HG03354 (cell line): ENCODE data around the gene HSF2BP.
"Not testable (repeated sequence)": the region's sequence is repeated elsewhere in the genome, so short reads cannot be mapped to it uniquely, and the experiment has no call there.

ENCODE experiments used
- ATAC-seq: cut with Tn5 transposase; IDR thresholded peaks from one replicate; pipeline ENCODE4 v1.9.1; 2021; ENCODE audit warnings: mild to moderate bottlenecking; ENCODE audit not compliant: unreplicated experiment, poor library complexity, severe bottlenecking

The HSF2BP gene

DNA sequence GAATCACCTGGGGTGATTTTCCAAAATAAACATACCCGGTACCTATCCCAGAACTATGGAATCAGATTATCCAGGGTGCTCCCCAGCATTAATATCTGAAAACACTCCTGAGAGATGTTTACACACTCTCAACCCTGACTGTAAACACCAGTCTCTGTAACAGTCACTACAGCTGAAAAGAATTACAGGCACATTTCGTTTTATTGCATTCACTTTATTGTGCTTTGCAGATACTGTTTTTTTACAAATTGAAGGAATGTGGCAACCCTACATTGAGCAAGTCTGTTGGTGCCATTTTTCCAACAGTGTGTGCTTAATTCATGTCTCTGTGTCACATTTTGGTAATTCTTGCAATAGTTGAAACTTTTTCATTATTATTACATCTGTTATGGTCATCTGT lies 31.8 kb downstream of the HSF2BP start:
- no peak for ATAC-seq

DNA sequence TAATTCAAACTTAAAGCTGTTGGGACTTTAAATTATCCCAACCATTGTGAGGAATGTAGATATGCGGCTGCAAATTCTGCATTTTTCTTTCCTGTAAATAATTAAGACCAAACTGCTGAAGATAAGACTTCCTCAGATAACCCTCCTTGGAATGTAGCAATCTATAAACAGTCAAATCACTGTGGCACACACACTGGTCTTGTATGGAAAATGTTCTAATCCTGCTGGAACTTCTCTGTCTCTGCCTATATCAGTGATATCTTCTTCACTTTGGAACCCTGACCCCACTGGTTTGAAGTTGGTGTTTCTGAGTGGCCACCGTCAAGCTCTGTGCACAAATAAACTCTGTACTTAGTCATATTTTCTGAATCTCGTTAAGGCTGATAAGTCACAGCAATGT lies 32.9 kb downstream of the HSF2BP start:
- no peak for ATAC-seq

DNA sequence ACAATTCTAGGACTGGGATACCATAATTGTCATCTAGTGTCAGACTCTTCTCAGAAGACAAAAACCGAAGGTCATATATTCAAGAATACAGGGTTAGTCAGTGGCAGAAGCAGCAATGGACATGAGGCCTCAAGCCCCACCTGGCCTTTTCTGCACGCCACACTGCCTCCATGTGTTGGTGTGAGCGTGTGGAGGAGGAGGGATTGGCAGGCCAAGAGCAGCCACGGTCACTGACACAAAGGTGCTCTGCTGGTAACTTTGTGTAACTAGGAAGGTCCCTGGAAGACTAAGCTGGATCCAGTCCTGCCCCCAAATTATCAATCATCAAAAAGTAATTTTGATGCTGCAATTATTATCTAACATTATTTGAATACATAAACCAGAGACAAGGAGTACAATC lies 34.9 kb downstream of the HSF2BP start:
- no peak for ATAC-seq

DNA sequence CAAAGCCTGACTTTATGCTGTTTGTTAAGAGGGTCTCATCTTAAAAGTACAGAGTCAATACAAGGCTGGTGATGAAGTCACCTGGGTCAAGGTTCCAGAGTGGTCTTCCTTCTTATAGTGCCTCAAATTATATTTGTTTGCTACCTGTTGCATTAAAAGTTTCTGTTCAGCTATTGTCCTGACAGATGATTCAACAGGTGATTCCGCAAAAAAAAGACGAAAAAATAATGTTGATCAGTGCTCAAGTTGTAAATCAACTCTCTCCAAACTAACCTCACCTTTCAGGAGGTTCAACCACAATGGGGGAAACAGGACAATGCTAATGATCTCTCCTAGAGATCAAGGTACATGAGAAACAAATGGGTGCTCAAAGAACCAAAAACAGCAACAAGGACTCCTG lies 35.7 kb downstream of the HSF2BP start:
- ATAC-seq = no peak

DNA sequence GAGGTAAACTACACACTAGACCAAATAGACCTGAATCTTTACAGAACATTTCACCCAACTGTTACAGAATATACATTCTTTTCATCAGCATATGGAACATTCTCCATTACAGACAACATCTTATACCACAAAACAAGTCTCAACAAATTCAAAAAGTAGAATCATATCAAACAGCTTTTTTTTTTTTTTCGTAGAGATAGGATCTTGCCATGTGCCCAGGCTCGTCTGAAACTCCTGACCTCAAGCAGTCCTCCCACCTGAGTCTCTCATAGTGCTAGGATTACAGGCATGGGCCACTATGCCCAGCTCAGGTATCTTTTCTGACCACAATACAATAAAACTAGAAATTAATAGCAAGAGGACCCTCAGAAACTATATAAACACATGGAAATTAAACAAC lies 36.5 kb downstream of the HSF2BP start:
- ATAC-seq = no peak

DNA sequence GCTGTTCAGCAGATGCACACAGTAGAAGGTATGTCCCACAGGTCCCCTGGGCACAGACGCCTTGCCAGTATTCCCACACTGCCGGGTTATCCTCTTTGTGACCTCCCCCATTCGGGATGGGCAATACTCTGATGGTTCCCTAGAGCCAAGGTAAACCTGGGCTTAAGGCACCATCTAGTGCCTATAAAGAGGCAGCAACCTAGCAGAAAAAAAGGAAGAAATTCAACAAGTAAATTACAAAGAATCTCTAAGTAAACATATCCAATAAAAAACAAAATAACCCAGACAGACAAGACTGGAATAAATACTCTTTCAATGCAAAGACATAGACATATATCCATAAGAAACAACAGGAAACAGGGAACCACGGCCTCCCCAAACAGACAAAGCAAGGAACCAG lies 39.4 kb downstream of the HSF2BP start:
- ATAC-seq = no peak

DNA sequence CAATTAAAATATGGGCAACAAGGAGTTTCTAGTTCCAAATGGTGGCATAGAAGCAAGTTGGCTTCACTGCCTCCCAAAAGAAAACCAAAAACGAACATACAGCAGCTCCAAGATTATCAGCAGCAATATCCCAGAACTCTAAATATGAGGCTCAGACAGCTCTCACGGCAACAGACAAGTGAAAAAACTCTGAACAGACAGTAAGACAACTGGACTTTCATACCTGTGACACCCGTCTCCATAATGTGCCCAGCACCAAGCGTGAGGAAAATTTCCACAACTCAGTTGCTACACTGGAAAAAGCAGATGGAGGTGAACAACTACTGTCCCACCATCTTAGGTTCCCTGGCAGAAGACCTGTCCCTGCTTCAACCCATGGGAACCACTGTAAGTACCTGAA lies 39.9 kb downstream of the HSF2BP start:
- ATAC-seq = no peak

DNA sequence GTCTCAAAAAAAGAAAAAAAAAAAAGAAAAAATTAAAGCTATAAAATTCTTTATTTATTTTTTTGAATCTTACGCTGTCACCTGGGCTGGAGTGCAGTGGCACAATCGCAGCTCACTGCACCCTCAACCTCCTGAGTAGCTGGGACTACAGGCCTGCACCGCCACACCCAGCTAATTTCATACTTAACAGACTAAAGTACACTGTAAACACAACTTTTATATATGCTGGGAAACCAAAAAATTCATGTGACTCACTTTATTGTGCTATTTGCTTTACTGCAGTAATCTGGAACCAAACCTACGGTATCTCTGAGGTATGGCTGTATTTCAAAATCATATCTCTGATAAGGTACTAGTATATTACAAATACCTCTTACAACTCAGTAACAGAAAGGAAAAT lies 40.3 kb downstream of the HSF2BP start:
- ATAC-seq = no peak

DNA sequence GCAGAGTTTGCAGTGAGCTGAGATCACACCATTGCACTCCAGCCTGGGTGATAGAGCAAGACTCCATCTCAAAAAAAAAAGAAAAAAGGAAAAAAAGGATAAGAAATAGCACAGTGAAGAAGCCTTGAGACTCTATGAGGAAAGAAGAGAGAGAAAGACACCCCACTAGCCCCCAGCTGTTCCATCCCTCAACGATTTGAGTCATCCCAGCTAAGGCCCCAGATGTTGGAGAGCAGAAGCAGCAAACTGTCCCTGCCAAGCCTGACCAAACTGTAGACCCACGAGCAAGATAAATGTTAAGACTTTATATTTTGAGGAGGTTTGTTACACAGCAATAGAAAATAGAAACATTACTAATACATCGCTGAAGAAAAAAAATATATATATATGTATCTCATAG lies 42.4 kb downstream of the HSF2BP start:
- ATAC-seq = not testable (repeated sequence)

DNA sequence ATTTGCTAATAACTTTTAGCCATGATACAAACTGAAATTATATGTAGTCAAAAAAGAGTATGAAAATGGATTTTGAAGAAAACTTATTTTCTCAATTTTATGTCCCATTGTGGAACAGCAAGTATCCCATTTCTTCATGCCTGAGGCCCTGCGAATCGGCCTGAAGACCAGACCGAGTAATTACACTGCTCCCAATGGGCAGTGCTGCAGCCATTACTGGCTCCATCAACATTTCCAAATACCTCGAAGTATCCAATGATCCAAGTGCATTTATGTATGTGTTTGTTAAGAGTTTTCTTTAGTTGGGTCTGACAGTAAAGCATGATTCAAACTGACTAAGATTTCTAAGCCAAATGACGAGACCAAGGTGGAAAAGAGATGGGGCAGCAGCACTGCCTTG lies 44.4 kb downstream of the HSF2BP start:
- ATAC-seq = no peak

DNA sequence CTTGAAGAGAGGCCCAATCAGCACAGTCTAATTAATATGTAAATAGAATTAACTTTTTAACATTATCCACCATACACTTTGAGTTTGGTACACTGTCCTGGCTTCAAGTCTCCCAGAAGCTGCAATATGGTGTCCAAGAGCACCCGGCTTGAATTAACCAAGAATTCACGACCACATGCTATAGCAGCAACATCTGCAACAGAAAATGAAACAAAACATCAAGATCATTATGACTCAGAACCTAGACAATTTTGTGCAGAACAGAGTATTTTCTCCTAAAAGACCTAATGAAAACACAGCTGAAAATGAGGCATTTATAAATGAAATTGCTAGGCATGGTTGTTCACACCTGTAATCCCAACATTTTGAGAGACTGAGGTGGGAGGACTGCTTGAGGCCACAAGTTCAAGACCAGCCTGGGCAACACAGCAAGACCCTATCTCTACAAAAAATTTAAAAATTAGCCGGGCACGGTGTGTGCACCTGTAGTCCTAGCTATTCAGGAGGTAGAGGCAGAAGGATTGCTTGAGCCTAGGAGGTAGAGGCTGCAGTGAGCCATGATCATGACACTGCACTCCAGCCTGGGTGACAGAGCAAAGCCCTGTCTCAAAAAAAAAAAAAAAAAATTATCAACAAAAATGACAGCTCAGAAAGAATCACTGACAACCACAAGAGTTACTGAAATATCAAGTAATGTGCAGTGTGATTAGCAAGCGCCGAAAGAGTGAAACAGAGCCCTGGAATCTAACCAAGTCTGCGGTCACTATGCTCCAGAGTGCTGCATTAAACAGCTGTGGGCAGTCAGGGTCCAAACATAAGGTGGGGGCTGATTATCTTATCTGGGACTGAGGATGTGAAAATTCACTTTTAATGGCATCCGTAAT lies 45.3 kb downstream of the HSF2BP start:
- ATAC-seq = no peak

DNA sequence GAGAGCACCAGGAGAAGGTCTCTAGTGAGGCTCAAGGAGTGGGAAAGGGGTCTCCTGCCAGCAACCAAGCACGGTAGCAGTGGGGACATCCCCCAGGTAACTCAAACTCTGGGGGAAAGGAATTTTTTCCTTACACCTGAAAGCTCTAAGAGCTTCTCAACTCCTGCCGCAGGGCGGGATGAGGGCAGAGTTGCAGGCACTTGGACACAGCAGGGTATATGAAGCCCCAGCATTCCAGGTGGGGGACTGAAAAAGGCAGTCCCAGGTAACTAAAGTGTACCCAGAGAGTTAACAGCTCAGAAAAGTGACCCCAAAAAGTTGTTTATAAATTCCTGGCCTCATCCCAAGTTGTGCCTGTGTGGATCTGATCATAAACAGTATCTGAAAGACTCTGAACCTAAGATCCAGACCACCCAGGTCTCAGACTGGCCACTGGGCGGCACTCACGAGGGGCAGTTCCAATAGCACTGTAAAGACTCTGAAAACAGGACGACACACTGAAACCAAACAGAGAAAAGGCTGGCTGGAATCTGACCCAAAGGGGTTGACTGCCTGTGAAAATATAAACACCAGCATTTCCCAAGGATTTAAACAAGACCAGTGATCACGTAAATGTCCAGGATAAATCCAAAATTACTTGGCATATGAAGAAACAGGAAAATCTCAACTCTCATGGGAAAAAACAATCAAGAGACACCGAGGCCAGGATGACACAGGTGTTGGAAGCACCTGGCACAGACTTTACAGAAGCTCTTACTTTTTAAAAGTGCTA lies 47.5 kb downstream of the HSF2BP start:
- no peak for ATAC-seq

DNA sequence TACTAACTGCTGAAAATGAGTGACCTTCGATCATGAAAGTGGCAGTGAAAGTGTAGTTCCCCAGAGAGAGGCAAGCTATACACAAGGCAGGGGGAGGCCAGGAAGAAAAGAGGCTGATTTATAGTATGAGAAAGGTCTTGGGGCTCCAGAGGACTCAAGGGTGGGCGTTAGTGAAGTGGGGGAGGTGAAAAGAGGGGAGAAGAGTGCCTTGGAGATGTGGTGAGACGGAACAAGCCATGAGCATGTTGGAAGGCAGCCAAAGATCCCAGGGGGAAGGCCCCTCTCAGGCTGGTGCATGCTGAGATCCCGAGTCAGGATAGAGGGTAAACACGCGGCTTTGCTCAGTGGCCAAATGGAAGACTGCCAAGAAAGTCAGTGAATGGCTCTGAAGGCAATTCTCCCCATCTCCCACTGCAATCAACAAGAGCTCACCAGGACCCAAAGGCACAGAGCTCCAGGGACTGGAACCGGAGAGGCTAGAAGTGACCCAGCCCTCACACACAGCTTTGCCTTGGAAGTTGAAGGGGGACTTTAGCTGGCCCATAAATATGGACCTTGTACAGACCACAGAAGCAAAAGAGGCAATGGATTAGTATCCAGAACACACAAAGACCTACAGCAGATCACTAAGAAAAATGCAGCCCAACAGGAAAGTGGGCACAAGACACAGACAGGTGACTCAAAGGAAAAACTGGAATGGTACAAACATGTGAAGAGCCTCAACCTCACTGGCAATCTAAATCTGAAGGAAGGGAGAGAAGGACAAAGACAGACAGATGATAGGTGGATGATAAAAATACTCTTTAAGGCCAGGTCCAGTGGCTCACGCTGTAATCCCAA lies 49.6 kb downstream of the HSF2BP start:
- no peak for ATAC-seq

DNA sequence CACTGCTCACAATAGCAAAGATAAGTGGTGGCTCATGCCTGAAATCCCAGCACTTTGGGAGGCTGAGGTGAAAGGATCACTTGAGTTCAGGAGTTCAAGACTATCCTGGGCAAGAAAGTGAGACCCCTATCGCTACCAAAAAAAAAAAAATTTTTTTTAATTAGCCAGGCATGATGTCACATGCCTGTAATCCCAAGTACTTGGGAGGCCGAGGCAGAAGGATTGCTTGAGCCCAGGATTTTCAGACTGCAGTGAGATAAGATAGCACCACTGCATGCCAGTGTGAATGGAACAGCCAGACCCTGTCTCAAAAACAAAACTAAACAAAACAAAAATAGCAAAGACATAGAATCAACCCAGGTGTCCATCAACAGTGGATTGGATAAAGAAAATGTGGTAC lies 50.6 kb downstream of the HSF2BP start:
- ATAC-seq = no peak

DNA sequence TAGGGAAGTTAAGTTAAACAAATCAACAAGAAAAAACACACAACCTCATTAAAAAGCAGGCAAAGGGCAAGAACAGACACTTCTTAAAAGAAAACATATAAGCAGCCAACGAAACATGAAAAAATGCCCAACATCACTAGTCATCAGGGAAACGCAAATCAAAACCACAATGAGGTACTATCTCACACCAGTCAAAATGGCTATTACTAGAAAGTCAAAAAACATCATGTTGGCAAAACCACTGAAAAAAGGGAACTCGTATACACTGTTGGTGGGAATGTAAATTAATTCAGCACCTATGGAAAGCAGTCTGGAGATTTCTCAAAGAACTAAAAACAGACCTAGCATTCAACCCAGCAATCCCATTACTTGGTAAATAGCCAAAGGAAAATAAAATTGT lies 51.1 kb downstream of the HSF2BP start:
- ATAC-seq = no peak

DNA sequence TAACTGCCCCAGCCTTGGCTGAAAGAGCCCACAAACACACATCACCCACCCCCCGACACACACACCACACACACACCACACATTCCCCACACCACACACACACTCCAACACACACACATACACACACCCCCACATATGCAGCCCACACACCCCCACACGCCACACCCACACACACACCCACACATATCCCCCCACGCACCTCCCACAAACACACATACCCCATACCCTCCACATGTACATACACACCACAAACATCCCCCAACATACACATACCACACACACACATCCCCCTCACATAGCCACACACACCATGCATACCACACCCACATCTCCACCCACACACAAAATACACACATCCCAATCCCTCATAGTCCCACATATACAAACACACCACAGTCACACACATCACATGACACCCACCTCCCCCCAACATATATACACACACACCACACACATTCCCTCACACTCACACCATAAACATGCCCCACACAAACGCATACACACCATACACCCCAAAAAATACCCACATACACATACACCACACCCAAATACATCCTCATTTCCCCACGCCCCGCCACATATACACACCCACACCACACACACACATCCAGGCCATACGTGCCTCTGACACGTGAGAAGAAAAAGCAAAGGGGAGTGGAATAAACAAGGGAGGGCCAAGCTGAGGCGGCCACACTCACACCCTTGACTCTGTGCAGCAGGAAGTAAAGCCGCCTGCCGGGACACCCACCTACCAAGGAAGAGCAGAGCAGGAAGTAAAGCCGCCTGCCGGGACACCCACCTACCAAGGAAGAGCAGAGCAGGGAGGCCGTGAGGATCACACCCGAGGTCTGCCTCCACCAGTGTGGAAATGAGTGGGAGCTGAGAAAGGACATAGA lies 53.7 kb downstream of the HSF2BP start:
- no peak for ATAC-seq

DNA sequence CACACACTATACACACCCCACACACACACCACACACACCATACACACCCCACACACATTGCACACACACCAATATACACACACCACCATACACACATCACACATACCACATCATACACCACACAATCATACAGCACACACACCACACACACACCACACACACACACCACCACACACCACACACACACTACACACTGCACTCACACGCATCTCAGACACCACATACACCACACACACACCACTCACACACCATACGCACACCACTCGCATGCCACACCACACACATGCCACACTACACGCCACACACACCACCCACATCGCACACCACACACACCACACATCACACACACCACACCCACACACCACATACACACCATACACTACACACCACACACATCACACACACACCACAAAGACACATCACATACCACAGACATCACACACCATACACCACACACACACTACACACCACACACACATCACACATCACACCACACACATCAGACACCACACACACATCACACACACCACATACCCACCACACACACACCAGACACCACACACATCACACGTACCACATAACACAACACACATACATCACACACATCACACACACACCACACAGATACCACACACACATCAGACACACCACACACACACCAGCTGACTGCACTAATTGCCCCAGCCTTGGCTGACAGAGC lies 54.6 kb downstream of the HSF2BP start:
- ATAC-seq = no peak

DNA sequence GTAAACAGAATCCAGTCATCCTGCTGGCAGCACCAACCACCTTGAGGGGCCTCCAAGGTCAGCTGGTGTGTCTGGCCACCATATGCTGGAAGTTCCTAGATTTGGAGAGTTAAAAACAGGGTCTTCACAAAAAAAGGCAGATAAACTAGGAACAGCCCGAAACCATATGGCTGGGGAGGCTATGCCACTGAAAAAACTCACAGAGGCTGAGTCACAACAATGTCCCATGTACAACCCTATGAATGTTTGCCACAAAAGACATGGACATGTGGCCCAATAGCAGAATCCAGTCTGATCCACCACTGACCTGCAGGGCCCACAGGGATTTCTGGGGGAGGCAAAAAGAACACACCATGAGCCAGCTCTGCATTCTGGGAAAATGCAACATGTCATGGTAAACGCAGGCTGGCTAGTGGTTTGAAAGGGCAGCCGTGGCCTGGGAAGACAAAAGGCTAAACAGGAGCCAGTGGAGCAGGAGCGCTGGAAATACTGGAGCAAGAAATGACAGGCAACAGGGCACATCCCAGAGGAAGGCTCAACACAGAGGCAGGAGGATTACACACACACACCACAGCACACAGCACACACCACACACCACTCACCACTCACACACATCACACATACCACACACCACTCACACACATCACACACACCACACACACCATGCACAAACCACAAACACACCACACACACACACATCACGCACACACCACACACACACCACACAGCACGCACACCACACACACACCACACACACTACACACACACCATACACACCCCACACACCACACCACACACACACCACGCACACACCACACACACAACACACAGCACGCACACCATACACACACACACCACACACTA lies 55.4 kb downstream of the HSF2BP start:
- no peak for ATAC-seq
